Right atrium auricular region (tissue), 2 donors: ENCODE data around the gene ZNF138. TPM values are rescaled to one million over a fixed set of nuclear protein-coding genes. Genes with fewer than 3 reads are reported as not detected.
"Not testable (repeated sequence)": the region's sequence is repeated elsewhere in the genome, so short reads cannot be mapped to it uniquely, and the experiment has no call there.

Source experiments
- DNase-seq: peaks from one replicate; pipeline ENCODE4 v3.0.0-alpha.2; 2019; ENCODE audit warnings: low spot score
- H3K27ac ChIP-seq, 2 donors: fragments of 200-600 bp; sonication (generic); 1 replicate in 1 of 2; 2 replicates in 1 of 2; pipeline ENCODE4 v1.5.1; 2016 to 2019
- H3K27me3 ChIP-seq, 2 donors: fragments of 200-600 bp; sonication (generic); one replicate each; pipeline versions ENCODE4 v1.5.1 to v1.6.0; 2017 to 2019
- H3K36me3 ChIP-seq: fragments of 200-600 bp; sonication (generic); one replicate; pipeline ENCODE4 v1.5.1; 2016
- H3K4me1 ChIP-seq, 2 donors: fragments of 200-600 bp; sonication (generic); one replicate each; pipeline versions ENCODE4 v1.5.1 to v1.6.0; 2017 to 2019
- H3K4me3 ChIP-seq, 2 donors: fragments of 200-600 bp; sonication (generic); 1 replicate in 1 of 2; 2 replicates in 1 of 2; pipeline ENCODE4 v1.5.1; 2017 to 2019; ENCODE audit warnings: mild to moderate bottlenecking in 1 of 2, moderate library complexity in 1 of 2
- H3K9me3 ChIP-seq, 2 donors: fragments of 200-600 bp; sonication (generic); one replicate each; pipeline ENCODE4 v1.5.1; 2019
- total RNA-seq, 2 donors: library from RNA; depleted of rRNA; stranded (reverse); fragments of >200 nt; gene quantifications; one replicate each; pipeline ENCODE4 v1.1.0, GENCODE V29; 2016
- TF ChIP-seq, protein P1 (sequence below), 2 donors: fragments of 200-600 bp; sonication (generic); IDR thresholded peaks; one replicate each; pipeline ENCODE4 v1.5.1; 2019; ENCODE audit warnings: antibody characterized with exemption in 2 of 2

Gene ZNF138
- total RNA-seq, 2 donors from 2014 or later = 3.1 to 7.6 TPM

DNA sequence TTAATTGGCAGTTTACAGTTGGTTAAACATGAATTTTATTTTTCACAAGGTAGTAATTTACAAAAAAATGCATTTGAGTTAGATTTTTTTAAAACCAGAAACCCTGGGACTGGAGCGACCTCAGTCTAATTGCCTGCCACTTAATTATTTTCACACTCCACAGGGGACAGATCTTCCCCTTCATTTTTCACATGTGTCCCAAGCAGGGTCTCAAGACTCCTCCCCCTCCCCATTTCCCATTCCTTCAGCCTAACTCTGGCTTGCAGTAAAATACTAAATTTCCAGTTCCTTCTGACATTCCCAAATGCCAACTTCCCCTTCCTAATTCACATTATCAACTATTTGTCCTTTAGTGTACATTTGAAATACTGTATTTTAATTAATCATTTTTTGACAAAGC is 948 bp downstream of the ZNF138 start:
- H3K4me1 ChIP-seq = peaks cover 0 to 15% of the 10 kb centered on the region in 2 donors
- TF ChIP-seq, protein P1, sequence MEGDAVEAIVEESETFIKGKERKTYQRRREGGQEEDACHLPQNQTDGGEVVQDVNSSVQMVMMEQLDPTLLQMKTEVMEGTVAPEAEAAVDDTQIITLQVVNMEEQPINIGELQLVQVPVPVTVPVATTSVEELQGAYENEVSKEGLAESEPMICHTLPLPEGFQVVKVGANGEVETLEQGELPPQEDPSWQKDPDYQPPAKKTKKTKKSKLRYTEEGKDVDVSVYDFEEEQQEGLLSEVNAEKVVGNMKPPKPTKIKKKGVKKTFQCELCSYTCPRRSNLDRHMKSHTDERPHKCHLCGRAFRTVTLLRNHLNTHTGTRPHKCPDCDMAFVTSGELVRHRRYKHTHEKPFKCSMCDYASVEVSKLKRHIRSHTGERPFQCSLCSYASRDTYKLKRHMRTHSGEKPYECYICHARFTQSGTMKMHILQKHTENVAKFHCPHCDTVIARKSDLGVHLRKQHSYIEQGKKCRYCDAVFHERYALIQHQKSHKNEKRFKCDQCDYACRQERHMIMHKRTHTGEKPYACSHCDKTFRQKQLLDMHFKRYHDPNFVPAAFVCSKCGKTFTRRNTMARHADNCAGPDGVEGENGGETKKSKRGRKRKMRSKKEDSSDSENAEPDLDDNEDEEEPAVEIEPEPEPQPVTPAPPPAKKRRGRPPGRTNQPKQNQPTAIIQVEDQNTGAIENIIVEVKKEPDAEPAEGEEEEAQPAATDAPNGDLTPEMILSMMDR (IDR thresholded peaks at IDR 0.05) = no peak
- H3K4me3 ChIP-seq = peak overlapping the region in 1 of 2 donors; percentile 79
- H3K27ac ChIP-seq = peak overlapping the region in 1 of 2 donors; percentile 87
- H3K9me3 ChIP-seq = no peaks in the 10 kb centered on the region
- H3K36me3 ChIP-seq = no peaks in the 10 kb centered on the region
- H3K27me3 ChIP-seq = no peaks in the 10 kb centered on the region
- DNase-seq = no peak

DNA sequence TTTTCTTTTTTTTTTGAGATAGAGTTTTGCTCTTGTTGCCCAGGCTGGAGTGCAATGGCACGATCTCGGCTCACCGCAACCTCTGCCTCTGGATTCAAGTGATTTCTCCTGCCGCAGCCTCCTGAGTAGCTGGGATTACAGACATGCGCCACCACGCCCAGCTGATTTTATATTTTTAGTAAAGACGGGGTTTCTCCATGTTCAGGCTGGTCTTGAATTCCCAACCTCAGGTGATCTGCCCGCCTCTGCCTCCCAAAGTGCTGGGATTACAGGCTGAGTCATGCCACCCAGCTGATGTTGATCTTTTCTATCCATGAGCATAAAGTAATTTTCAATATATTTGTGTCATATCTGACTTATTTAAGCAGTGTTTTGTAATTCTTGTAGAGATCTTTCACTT is 4.9 kb downstream of the ZNF138 start:
- not testable (repeated sequence) for H3K27me3 ChIP-seq, DNase-seq, H3K4me3 ChIP-seq, H3K27ac ChIP-seq, H3K9me3 ChIP-seq, H3K36me3 ChIP-seq
- peaks cover 0 to 15% of the 10 kb centered on the region in 2 donors for H3K4me1 ChIP-seq

DNA sequence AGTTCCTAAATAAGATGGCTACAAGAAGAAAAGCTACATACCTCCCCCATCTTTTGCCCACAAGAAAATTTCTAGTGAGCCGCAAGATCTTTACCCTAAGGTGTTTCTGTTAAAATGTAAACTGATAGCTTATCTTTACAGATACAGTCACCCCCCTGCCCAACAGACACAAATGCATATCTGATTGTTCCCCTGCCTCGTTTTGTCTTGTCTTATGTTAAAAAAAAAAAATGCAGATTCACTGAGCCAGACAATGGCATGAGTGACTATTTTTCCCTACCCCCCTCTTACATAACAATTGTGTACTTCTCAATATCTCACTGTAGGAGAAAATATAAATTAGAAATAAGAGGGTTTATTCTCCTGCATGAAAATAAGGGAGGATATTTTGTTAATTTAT is 8.5 kb downstream of the ZNF138 start:
- no peaks in the 10 kb centered on the region for H3K9me3 ChIP-seq
- TF ChIP-seq, protein P1 (IDR thresholded peaks at IDR 0.05) = no peak
- H3K4me1 ChIP-seq = no peaks in the 10 kb centered on the region
- no peak for DNase-seq
- H3K36me3 ChIP-seq = no peaks in the 10 kb centered on the region
- H3K27ac ChIP-seq = no peak overlapping the region
- no peak overlapping the region for H3K4me3 ChIP-seq
- H3K27me3 ChIP-seq = no peaks in the 10 kb centered on the region

DNA sequence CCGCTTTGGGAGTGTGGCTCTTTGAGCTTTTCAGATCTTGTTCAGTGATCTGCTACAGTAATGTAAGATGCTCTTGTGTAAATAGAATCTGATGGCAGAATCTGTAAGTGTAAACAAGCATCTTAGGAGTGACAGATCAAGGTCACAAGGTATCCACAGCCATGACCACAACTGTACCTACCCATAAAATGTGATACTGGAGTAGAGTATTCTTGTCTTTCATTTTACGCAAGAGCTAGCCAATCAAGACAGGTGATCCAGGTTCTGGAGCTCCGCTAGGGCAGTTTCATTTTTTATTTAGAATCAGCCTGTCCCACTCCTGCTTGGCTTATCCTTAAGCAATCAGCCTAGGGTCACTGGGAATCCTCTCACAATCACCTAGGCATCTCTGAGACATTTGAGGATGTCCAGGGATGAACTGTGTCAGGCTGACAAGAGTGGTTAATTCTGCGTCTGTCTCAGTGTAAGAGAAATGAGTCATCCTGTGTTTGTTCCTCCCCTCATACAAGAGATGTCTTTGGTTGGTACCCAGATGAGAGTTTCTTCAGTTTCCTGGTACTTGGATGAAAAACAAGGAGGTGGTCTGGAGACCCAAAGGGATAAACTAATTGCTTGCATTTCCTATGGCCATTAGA is 13.6 kb downstream of the ZNF138 start:
- DNase-seq = no peak
- H3K4me1 ChIP-seq = no peaks in the 10 kb centered on the region
- TF ChIP-seq, protein P1 (IDR thresholded peaks at IDR 0.05) = no peak

DNA sequence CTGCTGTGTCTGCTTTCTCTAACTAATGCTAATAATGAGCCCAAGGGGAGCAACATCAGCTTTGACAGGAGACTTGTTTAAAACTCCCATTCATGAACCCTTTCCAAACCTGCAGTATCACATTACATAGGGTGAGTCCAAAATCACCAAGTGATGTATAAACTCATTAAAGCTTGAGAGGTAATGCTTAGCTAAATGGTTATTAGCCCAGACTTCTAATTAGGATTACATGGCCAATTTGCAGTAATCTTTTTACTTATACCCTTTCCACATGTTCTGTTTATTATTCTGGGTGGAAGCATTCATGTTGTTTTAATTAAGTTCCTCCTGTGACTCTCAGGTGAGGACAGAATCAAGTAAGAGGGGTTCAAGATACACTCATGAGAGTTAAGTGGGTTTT is 17.5 kb downstream of the ZNF138 start:
- H3K4me3 ChIP-seq = no peak overlapping the region
- no peaks in the 10 kb centered on the region for H3K36me3 ChIP-seq
- no peak for DNase-seq
- H3K9me3 ChIP-seq = no peaks in the 10 kb centered on the region
- TF ChIP-seq, protein P1 (IDR thresholded peaks at IDR 0.05) = no peak
- H3K27ac ChIP-seq = no peak overlapping the region
- H3K27me3 ChIP-seq = no peaks in the 10 kb centered on the region
- no peaks in the 10 kb centered on the region for H3K4me1 ChIP-seq

More for the DNA sequence above, 13.6 kb downstream of the ZNF138 start:
- Histone ChIP-seq H3K27ac (no peak overlapping the region), H3K4me3 (no peak overlapping the region), H3K36me3 (no peaks in the 10 kb centered on the region), H3K9me3 (no peaks in the 10 kb centered on the region), H3K27me3 (no peaks in the 10 kb centered on the region)

DNA sequence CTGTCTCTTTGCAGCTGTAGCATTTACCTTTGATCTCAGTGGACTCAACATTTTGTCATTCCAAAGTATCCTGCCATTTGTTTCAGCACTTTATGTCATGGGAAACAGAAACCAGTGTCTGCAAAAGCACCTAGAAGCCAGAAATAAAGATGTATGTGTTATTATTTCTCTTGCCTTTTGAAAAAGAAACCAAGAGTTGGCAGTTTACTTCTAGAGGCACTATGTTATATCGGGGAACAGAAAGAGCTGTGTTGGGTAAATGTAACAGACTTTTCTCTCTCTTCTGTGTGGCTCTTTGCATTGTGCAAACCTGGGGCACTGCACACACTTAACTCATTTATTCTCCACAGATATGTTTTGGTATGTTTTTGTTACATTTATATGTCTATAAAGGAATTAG is 36.7 kb downstream of the ZNF138 start:
- no peaks in the 10 kb centered on the region for H3K4me1 ChIP-seq
- TF ChIP-seq, protein P1 (IDR thresholded peaks at IDR 0.05) = no peak
- H3K4me3 ChIP-seq = no peak overlapping the region
- DNase-seq = no peak
- no peaks in the 10 kb centered on the region for H3K9me3 ChIP-seq
- peaks cover 6% of the 10 kb centered on the region for H3K36me3 ChIP-seq
- no peak overlapping the region for H3K27ac ChIP-seq
- no peaks in the 10 kb centered on the region for H3K27me3 ChIP-seq
